Testis (tissue), 3 donors: ENCODE results near the gene ADAMTSL2. TPM values are rescaled to one million over a fixed set of nuclear protein-coding genes. Genes with fewer than 3 reads are reported as not detected.

Experiments used
- DNase-seq: peaks from one replicate; pipeline ENCODE4 v3.0.0-alpha.2; 2019
- H3K27ac ChIP-seq, 2 donors: fragments of 200-600 bp; sonication (generic); one replicate each; pipeline ENCODE4 v1.5.1; 2019
- H3K27me3 ChIP-seq: fragments of 200-600 bp; sonication (generic); one replicate; pipeline ENCODE4 v1.5.1; 2019
- H3K36me3 ChIP-seq: fragments of 200-600 bp; sonication (generic); one replicate; pipeline ENCODE4 v1.5.1; 2017; ENCODE audit warnings: low read depth; ENCODE audit errors: missing control alignments
- H3K4me1 ChIP-seq: fragments of 200-600 bp; sonication (generic); one replicate; pipeline ENCODE4 v1.5.1; 2019
- H3K4me3 ChIP-seq, 2 donors: fragments of 200-600 bp; sonication (generic); one replicate each; pipeline ENCODE4 v1.5.1; 2017 to 2019
- H3K9me3 ChIP-seq: fragments of 200-600 bp; sonication (generic); one replicate; pipeline ENCODE4 v1.5.1; 2017
- POLR2A ChIP-seq: fragments of 450-650 bp; IDR thresholded peaks from one replicate; pipeline ENCODE4 v1.6.1; 2017; ENCODE audit warnings: antibody characterized with exemption, mild to moderate bottlenecking, moderate library complexity
- WGBS, 2 donors: methylation state at CpG; one replicate each; pipeline ENCODE4 v1.1.5; 2018; 5-methylcytosine and 5-hydroxymethylcytosine counted together
- intact Hi-C: fragments of 100-400 bp; cut with DNase I; formaldehyde crosslinking; loops from one replicate; pipeline ENCODE4 v1.15.1; 2023; ENCODE audit warnings: low total_unique reads
- polyA plus RNA-seq: library from polyadenylated mRNA; stranded (reverse); fragments of 350-450 nt; fragmentation: Illumina TruSeq; extraction: RNeasy Lipid Tissue Mini Kit (QIAGEN cat#74804); gene quantifications from one replicate; pipeline ENCODE4 v1.2.3, GENCODE V29; 2014; ENCODE audit warnings: low read depth, low replicate concordance; ENCODE audit not compliant: insufficient read depth
- total RNA-seq, 2 donors: library from RNA; depleted of rRNA; stranded (reverse); fragments of >200 nt; gene quantifications; one replicate each; pipeline ENCODE4 v1.2.3, GENCODE V29; 2016
- TF ChIP-seq, protein P1 (sequence below), 3 experiments: fragments of 450-650 bp in 2 of 3; fragments of 200-600 bp in 1 of 3; sonication (generic) in 1 of 3; IDR thresholded peaks; one replicate each; pipeline ENCODE4 v1.5.1; 2016 to 2019; ENCODE audit warnings: antibody characterized with exemption in 3 of 3, mild to moderate bottlenecking in 2 of 3, moderate library complexity in 1 of 3

The ADAMTSL2 gene
- total and polyA plus RNA-seq, 3 donors from 2014 or later: 3.8 to 11.1 (median 9.4) TPM

DNA sequence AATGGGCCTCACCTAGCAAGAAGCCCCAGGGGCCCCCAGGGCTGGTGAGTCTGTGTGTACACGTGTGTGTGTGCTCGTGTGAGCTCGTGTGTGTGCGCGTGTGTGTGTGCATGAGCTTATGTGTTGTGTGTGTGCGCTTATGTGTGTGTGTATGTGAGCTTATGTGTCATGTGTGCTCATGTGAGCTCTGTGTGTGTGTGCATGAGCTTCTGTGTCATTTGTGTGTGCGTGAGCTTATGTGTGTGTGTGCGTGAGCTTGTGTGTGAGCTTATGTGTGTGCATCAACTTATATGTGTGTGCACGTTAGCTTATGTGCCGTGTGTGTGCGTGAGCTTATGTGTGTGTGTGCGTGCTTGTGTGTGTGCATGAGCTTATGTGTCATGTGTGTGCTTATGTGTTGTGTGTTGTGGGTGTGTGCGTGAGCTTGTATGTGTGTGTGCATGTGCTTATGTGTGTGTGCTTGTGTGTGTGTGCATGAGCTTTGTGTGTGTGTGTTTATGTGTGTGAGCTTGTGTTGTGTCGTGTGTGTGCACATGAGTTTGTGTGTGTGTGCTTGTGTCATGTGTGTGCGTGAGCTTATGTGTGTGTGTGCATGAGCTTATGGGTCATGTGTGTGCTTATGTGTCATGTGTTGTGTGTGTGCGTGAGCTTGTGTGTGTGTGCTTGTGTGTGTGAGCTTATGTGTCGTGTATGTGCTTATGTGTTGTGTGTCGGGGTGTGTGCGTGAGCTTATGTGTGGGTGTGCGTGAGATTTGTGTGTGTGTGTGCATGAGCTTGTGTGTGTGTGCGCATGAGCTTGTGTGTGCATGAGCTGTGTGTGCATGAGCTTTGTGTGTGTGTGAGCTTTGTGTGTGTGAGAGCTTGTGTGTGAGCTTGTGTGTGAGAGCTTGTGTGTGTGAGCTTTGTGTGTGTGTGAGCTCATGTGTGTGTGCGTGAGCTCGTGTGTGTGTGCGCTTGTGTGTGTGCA lies 38.9 kb upstream of the ADAMTSL2 start:
- Histone ChIP-seq H3K4me3 (no peak overlapping the region), H3K4me1 (peaks cover 68% of the 10 kb centered on the region), H3K9me3 (no peaks in the 10 kb centered on the region), H3K27ac (no peak overlapping the region), H3K27me3 (no peaks in the 10 kb centered on the region), H3K36me3 (no peaks in the 10 kb centered on the region)
- TF ChIP-seq, protein P1, sequence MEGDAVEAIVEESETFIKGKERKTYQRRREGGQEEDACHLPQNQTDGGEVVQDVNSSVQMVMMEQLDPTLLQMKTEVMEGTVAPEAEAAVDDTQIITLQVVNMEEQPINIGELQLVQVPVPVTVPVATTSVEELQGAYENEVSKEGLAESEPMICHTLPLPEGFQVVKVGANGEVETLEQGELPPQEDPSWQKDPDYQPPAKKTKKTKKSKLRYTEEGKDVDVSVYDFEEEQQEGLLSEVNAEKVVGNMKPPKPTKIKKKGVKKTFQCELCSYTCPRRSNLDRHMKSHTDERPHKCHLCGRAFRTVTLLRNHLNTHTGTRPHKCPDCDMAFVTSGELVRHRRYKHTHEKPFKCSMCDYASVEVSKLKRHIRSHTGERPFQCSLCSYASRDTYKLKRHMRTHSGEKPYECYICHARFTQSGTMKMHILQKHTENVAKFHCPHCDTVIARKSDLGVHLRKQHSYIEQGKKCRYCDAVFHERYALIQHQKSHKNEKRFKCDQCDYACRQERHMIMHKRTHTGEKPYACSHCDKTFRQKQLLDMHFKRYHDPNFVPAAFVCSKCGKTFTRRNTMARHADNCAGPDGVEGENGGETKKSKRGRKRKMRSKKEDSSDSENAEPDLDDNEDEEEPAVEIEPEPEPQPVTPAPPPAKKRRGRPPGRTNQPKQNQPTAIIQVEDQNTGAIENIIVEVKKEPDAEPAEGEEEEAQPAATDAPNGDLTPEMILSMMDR (IDR thresholded peaks at IDR 0.05): no peak
- no peak for TF ChIP-seq POLR2A
- intact Hi-C loops: no loop called here
- no peak for DNase-seq
- 80 to 88% methylated on average over 24 of the region's 24 CpGs for WGBS, 2 donors

DNA sequence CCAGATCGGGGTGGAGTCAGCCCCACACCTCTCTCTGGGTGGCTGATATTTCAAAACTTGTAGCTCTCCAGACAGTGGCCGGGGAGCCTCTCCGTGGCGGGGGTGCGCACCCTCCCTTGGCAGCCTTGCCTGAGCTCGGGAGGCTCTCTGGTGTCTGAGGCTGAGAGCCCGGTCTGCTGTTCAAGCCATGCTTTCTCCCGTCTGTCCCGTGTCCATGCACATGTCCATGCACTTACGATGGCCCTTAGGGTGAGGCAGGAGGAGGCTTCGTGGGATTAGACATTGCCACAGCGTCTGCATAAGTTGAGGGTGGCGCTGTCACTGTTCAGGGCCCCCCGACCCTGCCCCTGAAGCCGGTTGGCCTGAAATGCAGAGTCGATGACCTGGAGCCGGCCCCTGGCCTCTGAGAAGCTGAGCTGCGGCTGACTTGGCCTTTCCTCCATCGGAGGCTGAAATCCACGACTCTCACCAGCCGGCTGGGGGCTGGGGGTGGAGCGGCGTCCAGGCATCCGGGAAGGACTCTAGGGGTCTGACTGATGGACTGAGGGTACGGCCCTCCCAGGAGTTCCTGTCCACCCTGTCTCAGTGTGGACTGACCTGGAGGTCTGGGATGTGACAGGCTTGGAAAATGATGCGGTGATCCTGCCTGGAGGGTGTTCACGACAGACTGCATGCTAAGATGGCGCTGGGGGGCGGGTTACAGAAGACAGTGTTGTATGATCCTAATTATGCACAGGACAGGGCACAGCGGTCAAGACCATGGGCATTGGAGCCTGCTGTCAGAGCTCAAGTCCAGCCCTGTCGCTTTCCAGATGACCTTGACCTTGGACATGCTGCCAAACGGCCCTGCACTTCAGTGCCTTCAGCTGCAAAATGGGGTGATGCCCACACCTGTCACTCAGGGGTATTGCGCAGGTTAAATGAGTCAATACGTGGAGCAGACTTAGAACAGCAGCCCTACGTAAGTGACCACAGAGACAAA lies 37.4 kb upstream of the ADAMTSL2 start:
- Histone ChIP-seq H3K36me3 (no peaks in the 10 kb centered on the region), H3K4me3 (no peak overlapping the region), H3K4me1 (peaks cover 57% of the 10 kb centered on the region), H3K27me3 (no peaks in the 10 kb centered on the region), H3K9me3 (no peaks in the 10 kb centered on the region), H3K27ac (no peak overlapping the region)
- peak; percentile 54 for DNase-seq
- intact Hi-C loops: no loop called here
- TF ChIP-seq POLR2A: no peak
- TF ChIP-seq, protein P1 (IDR thresholded peaks at IDR 0.05): no peak
- WGBS, 2 donors: 65 to 76% methylated on average over 11 to 35 of the region's 35 CpGs

DNA sequence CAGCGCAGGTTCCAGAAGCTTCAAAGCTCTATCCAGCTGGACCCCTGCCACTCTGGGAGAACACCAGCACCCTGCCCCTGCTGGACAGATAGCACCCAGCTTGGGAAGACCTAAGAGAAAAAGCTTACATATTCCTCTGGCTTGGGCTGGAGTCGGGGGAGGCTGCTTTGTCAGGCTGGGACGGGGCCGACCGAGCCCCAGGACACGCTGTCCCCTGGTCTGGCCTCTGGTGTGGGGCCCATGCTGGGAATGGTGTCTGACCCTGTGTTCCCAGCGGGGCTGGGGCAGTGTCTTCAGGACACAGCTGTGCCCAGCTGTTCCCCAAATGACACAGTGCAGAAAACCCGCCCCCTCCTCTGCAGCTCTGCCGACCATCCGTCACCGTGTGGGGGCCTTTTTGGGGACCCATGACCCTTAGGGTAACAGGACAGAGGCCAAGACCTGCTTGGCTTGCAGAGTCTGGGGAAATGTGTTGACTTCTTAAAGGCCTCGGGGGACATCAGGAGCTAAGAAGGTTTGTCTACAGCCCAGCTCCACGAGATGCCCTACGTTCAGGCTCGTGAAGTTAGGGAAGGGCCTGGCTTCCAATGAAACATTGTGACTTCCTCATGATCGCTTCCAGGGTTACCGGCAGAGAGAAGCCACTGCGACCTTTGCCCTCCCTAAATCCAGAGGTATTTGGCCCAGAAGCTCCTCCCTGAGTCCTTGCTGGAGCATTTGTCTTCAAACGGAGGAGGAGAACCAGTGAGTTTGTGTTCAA lies 35.2 kb upstream of the ADAMTSL2 start:
- no peak for DNase-seq
- no peak for TF ChIP-seq POLR2A
- TF ChIP-seq, protein P1 (IDR thresholded peaks at IDR 0.05): no peak

DNA sequence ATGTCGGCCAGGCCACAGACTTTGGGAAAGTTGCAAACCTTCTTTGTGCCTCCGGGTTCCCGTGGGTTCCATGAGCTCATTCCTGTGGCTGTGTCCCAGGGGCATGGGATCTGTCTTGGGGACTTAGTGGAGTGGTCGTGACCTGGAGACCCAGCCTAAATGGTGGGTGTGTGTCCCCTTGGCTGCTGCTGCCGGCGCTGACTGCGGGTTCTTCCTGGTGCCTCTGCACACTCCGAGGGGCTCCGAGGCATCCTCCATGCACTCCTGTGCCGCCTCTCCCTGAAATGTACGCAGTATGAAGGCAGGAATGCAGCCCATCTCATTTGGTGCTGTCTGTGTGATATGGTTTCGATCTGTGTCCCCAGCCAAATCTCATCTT lies 34.6 kb upstream of the ADAMTSL2 start:
- no peak overlapping the region for H3K4me3 ChIP-seq
- TF ChIP-seq, protein P1 (IDR thresholded peaks at IDR 0.05): no peak
- TF ChIP-seq POLR2A: no peak
- no peak for DNase-seq
- no peaks in the 10 kb centered on the region for H3K9me3 ChIP-seq
- no peaks in the 10 kb centered on the region for H3K27me3 ChIP-seq
- intact Hi-C loops: no loop called here
- peaks cover 29% of the 10 kb centered on the region for H3K4me1 ChIP-seq
- 81 to 100% methylated on average over 1 to 12 of the region's 12 CpGs for WGBS, 2 donors
- no peaks in the 10 kb centered on the region for H3K36me3 ChIP-seq
- peak overlapping the region in 1 of 2 donors; percentile 24 for H3K27ac ChIP-seq

More for the DNA sequence above, 35.2 kb upstream of the ADAMTSL2 start:
- Histone ChIP-seq H3K36me3 (no peaks in the 10 kb centered on the region), H3K27me3 (no peaks in the 10 kb centered on the region), H3K27ac (peak overlapping the region in 1 of 2 donors; percentile 24), H3K4me1 (peaks cover 35% of the 10 kb centered on the region), H3K9me3 (no peaks in the 10 kb centered on the region), H3K4me3 (no peak overlapping the region)
- 55% methylated on average over 13 to 19 of the region's 19 CpGs for WGBS, 2 donors
- intact Hi-C loops: no loop called here
